ENCODE data around the gene HERPUD1. TPM values are rescaled to one million over a fixed set of nuclear protein-coding genes. Genes with fewer than 3 reads are reported as not detected.

HERPUD1 gene
- total RNA-seq, 1 donor from 2014 or later = 42.1 TPM

DNA sequence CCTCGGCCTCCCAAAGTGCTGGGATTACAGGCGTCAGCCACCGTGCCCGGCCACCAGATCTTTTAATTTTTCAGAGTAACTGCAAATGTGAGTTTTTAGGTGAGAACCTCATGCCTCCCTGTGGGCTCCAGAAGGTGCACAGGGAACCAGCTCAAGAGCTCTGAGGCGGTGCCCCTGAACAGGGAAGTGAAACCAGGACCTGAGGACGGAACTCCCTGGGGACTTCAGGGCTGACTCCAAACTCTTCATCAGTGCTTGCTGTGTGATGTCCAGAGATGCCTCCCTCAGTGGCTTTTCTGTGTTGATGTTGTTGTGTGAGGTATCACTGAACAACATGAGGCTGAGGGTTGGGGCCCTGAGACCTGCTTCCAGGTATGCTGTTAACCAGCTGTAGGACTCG is 43.1 kb upstream of the HERPUD1 start:
- no peak for TF ChIP-seq CTCF (conservative IDR thresholded peaks at IDR 0.05; ENCODE audit: low read depth, low read length)
- no peak for DNase-seq (ENCODE audit: low read depth)
- no peak overlapping the region for H3K4me3 ChIP-seq (ENCODE audit: low read depth, low read length)

DNA sequence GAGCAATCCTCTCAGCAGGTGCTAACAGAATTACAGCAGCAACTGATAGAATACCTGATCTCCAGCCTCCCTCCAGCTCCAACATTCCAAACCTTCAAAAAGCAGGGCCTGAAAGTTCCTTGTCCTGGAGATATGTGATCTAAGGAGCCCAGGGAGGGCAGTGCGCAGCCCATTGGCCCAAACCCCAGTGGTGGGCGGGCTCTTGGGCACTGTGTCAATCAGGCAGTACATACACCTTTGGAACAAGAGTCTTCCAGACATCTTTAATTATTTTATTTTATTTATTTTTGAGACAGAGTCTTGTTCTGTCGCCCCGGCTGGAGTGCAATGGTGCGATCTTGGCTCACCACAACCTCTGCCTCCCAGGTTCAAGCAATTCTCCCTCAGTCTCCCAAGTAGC is 42.7 kb upstream of the HERPUD1 start:
- DNase-seq (ENCODE audit: low read depth) = no peak
- no peak for TF ChIP-seq CTCF (conservative IDR thresholded peaks at IDR 0.05; ENCODE audit: low read depth, low read length)
- H3K4me3 ChIP-seq (ENCODE audit: low read depth, low read length) = no peak overlapping the region

GRCh38 chr16:56891685-56892084 is 40.3 kb upstream of the HERPUD1 start:
- no peak for TF ChIP-seq CTCF (conservative IDR thresholded peaks at IDR 0.05; ENCODE audit: low read depth, low read length)
- DNase-seq (ENCODE audit: low read depth) = no peak
- no peak overlapping the region for H3K4me3 ChIP-seq (ENCODE audit: low read depth, low read length)

DNA sequence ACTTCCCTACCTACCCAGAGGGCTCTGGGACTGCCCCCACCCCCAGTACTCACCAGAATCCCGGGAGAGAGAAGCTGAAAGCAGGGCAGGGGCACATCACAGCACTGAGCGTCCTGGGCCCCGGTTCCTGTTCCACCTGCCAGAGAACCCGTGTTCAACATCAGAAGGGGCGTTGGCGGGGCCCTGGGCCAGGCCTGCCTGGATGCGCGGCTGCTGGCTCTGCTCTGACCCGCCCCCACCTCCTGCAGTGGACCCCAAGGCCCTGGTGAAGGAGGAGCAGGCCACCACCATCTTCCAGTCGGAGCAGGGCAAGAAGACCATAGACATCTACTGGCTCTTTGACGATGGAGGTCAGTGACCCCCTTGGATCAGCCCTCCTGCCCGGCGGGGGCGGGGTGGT is 39.2 kb upstream of the HERPUD1 start:
- no peak for TF ChIP-seq CTCF (conservative IDR thresholded peaks at IDR 0.05; ENCODE audit: low read depth, low read length)
- H3K4me3 ChIP-seq (ENCODE audit: low read depth, low read length) = no peak overlapping the region
- no peak for DNase-seq (ENCODE audit: low read depth)

- DNase-seq (ENCODE audit: low read depth) = no peak
- no peak for TF ChIP-seq CTCF (conservative IDR thresholded peaks at IDR 0.05; ENCODE audit: low read depth, low read length)
- H3K4me3 ChIP-seq (ENCODE audit: low read depth, low read length) = no peak overlapping the region
Observed at GRCh38 chr16:56894331-56894917, 37.5 kb upstream of the HERPUD1 start.

GRCh38 chr16:56895813-56896212 is 36.1 kb upstream of the HERPUD1 start:
- TF ChIP-seq CTCF (conservative IDR thresholded peaks at IDR 0.05; ENCODE audit: low read depth, low read length) = no peak
- H3K4me3 ChIP-seq (ENCODE audit: low read depth, low read length) = no peak overlapping the region
- DNase-seq (ENCODE audit: low read depth) = no peak

GRCh38 chr16:56896244-56896643 is 35.7 kb upstream of the HERPUD1 start:
- no peak for TF ChIP-seq CTCF (conservative IDR thresholded peaks at IDR 0.05; ENCODE audit: low read depth, low read length)
- no peak overlapping the region for H3K4me3 ChIP-seq (ENCODE audit: low read depth, low read length)
- no peak for DNase-seq (ENCODE audit: low read depth)

Data from epithelial cell of proximal tubule (primary cell).